ENCODE data around the gene XAB2. TPM values are rescaled to one million over a fixed set of nuclear protein-coding genes. Genes with fewer than 3 reads are reported as not detected.

Gene XAB2
- total RNA-seq, 4 donors from 2014 or later: 53.7 to 77.2 (median 55.4) TPM

DNA sequence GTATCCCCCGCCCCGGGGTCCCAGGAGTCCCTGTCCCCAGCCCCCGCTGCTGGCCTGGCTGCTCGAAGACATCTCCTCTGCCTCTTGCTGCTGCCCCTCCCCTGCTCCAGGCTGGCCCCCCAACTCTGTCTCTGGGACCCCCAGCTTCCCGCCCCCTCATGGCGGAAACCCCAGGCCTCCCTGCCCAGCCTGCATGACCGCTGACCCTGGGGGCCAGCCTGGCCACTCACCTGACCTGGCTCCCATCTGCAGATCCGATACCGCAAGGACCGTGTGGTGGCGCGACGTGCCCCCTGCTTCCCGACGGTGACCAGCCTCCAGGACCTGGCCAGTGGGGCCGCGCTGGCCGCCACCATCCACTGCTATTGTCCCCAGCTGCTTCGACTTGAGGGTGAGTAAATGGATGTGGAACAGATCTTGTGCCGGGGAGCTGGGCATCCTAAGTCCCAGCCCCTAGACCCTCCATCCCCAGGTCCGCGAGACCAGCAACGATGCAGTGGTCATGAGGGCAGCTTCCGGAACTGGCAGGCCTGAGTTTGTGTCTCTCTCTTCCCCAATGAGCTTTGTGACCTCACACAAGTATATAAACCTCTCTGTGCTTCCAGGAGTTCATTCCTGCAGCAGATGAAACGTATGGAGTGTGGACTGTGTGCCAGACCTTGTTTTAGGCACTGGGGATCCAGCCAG lies 21.3 kb downstream of the XAB2 start:
- no peaks in the 10 kb centered on the region for H3K9me3 ChIP-seq
- DNase-seq: no peak

GRCh38 chr19:7607212-7607873 lies 22.0 kb downstream of the XAB2 start:
- Histone ChIP-seq H3K27me3 (no peaks in the 10 kb centered on the region), H3K4me3 (replicated peaks in 1 of 3) (no peak overlapping the region), H3K36me3 (peaks cover 0 to 5% of the 10 kb centered on the region in 2 donors), H3K4me1 (peaks cover 15 to 17% of the 10 kb centered on the region in 2 donors), H3K9me3 (no peaks in the 10 kb centered on the region), H3K27ac (no peak overlapping the region)
- no peak for DNase-seq
- no peak for TF ChIP-seq POLR2A (IDR thresholded peaks at IDR 0.05)
- no peak for TF ChIP-seq CTCF (IDR thresholded peaks at IDR 0.05)
- intact Hi-C loops (cut with DNase I): no loop called here
- 86 to 91% methylated on average over 4 to 8 of the region's 10 CpGs for WGBS, 2 donors

More for the DNA sequence above, 21.3 kb downstream of the XAB2 start:
- Histone ChIP-seq H3K27ac (no peak overlapping the region), H3K27me3 (no peaks in the 10 kb centered on the region), H3K4me1 (peaks cover 10 to 12% of the 10 kb centered on the region in 2 donors), H3K4me3 (replicated peaks in 1 of 3) (no peak overlapping the region), H3K36me3 (peaks cover 0 to 5% of the 10 kb centered on the region in 2 donors)
- TF ChIP-seq CTCF (IDR thresholded peaks at IDR 0.05): no peak
- no peak for TF ChIP-seq POLR2A (IDR thresholded peaks at IDR 0.05)
- 90% methylated on average over 18 to 20 of the region's 25 CpGs for WGBS, 2 donors
- intact Hi-C loops (cut with DNase I): no loop called here

DNA sequence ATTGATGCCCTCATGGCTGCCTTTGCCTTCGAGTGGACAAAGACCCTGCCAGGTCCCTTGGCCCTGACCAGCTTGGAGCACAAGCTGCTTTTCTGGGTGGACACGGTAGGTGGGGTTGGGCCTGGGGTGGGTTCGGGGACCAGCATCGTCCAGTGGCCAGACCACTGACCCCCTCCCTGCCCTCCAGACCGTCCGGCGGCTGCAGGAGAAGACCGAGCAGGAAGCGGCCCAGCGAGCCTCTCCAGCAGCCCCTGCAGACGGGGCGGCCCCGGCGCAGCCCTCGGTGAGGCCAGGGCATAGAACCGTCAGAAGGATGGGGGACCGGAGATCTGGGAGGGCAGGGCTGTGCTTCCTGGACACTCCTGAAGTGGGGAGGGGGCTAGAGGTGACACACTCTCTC lies 23.1 kb downstream of the XAB2 start:
- intact Hi-C loops (cut with DNase I): no loop called here
- peaks cover 16 to 19% of the 10 kb centered on the region in 2 donors for H3K4me1 ChIP-seq
- TF ChIP-seq POLR2A (IDR thresholded peaks at IDR 0.05): no peak
- no peak for TF ChIP-seq CTCF (IDR thresholded peaks at IDR 0.05)
- 86 to 92% methylated on average over 10 to 12 of the region's 17 CpGs for WGBS, 2 donors
- no peaks in the 10 kb centered on the region for H3K27me3 ChIP-seq
- H3K27ac ChIP-seq: no peak overlapping the region
- no peaks in the 10 kb centered on the region for H3K9me3 ChIP-seq
- H3K36me3 ChIP-seq: no peaks in the 10 kb centered on the region
- DNase-seq: no peak
- no peak overlapping the region for H3K4me3 ChIP-seq (replicated peaks in 1 of 3)

- Histone ChIP-seq H3K27me3 (no peaks in the 10 kb centered on the region), H3K4me3 (replicated peaks in 1 of 3) (no peak overlapping the region), H3K9me3 (no peaks in the 10 kb centered on the region), H3K4me1 (peaks cover 16 to 19% of the 10 kb centered on the region in 2 donors), H3K27ac (no peak overlapping the region), H3K36me3 (no peaks in the 10 kb centered on the region)
- no peak for TF ChIP-seq CTCF (IDR thresholded peaks at IDR 0.05)
- TF ChIP-seq POLR2A (IDR thresholded peaks at IDR 0.05): no peak
- WGBS, 2 donors: 79 to 84% methylated on average over 14 of the region's 14 CpGs
- intact Hi-C loops (cut with DNase I): no loop called here
- no peak for DNase-seq
Observed at GRCh38 chr19:7605490-7606222, 23.7 kb downstream of the XAB2 start.

All from thyroid gland (tissue), 4 donors.